ENCODE data around the gene ZAR1. TPM values are rescaled to one million over a fixed set of nuclear protein-coding genes. Genes with fewer than 3 reads are reported as not detected.

Gene ZAR1
- total and polyA plus RNA-seq, 9 of the 15 experiments (the other 6 are each of a cell fraction or from before 2014, with no cell fraction given): 0.07 to 0.84 (median 0.28) TPM; not detected in 1

DNA sequence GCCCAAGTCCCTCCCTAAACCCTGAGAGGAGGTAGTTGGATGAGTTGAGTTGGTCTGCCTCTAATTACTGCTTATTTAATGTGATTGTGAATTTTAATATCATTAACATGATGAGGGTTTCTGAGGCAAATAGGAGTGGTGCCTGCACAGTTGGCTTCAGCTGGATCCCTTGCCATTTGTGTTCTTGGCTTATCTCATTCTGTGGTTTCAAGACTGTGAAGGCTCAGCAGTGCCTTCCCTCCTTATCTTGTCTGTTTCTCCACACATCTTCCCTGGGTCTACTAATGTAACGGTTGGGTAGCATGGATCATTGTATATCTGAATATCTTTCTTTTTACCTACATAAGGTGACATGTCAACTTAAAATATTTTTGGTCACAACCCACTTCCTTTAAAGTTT lies 8.5 kb upstream of the ZAR1 start (continued):
- TF ChIP-seq BDP1 (IDR thresholded peaks at IDR 0.05; ENCODE audit: insufficient read depth, insufficient read length): no peak
- TF ChIP-seq, protein P1, sequence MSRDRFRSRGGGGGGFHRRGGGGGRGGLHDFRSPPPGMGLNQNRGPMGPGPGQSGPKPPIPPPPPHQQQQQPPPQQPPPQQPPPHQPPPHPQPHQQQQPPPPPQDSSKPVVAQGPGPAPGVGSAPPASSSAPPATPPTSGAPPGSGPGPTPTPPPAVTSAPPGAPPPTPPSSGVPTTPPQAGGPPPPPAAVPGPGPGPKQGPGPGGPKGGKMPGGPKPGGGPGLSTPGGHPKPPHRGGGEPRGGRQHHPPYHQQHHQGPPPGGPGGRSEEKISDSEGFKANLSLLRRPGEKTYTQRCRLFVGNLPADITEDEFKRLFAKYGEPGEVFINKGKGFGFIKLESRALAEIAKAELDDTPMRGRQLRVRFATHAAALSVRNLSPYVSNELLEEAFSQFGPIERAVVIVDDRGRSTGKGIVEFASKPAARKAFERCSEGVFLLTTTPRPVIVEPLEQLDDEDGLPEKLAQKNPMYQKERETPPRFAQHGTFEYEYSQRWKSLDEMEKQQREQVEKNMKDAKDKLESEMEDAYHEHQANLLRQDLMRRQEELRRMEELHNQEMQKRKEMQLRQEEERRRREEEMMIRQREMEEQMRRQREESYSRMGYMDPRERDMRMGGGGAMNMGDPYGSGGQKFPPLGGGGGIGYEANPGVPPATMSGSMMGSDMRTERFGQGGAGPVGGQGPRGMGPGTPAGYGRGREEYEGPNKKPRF (IDR thresholded peaks at IDR 0.05; ENCODE audit: low read depth, low read length): no peak
- TF ChIP-seq EP300 (IDR thresholded peaks at IDR 0.05; ENCODE audit: low read length): peak; percentile 83
- TF ChIP-seq SREBF2 (CRISPR knock-in tag; IDR thresholded peaks at IDR 0.05): no peak
- TF ChIP-seq ATF7 (IDR thresholded peaks at IDR 0.05): 0 out of 2 replicates have a peak, but pooled peaks have one; percentile 21
- TF ChIP-seq EGR1 (conservative IDR thresholded peaks at IDR 0.05): no peak
- TF ChIP-seq TSC22D4 (tag; IDR thresholded peaks at IDR 0.05): no peak
- no peak for TF ChIP-seq ZNF77 (CRISPR knock-in tag; IDR thresholded peaks at IDR 0.05)
- TF ChIP-seq JUND (IDR thresholded peaks at IDR 0.05; ENCODE audit: borderline replicate concordance, low read depth, low read length): peak; percentile 58; the same call in 1 of the 2 replicates
- TF ChIP-seq JUND (tag; IDR thresholded peaks at IDR 0.05; ENCODE audit: borderline replicate concordance, low read depth, low read length): no peak; the same call in 2 of the 3 replicates
- no peak for TF ChIP-seq HNRNPL (IDR thresholded peaks at IDR 0.05; ENCODE audit: low read depth, low read length)
- no peak for TF ChIP-seq SMARCB1 (IDR thresholded peaks at IDR 0.05; ENCODE audit: insufficient read length, low read depth)
- peak; percentile 76; the same call in 1 of the 2 replicates for TF ChIP-seq ZEB2 (IDR thresholded peaks at IDR 0.05)
- TF ChIP-seq, protein P2, sequence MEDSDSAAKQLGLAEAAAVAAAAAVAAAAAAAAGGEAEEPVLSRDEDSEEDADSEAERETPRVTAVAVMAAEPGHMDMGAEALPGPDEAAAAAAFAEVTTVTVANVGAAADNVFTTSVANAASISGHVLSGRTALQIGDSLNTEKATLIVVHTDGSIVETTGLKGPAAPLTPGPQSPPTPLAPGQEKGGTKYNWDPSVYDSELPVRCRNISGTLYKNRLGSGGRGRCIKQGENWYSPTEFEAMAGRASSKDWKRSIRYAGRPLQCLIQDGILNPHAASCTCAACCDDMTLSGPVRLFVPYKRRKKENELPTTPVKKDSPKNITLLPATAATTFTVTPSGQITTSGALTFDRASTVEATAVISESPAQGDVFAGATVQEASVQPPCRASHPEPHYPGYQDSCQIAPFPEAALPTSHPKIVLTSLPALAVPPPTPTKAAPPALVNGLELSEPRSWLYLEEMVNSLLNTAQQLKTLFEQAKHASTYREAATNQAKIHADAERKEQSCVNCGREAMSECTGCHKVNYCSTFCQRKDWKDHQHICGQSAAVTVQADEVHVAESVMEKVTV (CRISPR knock-in tag; IDR thresholded peaks at IDR 0.05): no peak
- TF ChIP-seq GATA2 (CRISPR knock-in tag; IDR thresholded peaks at IDR 0.05): 0 out of 2 replicates have a peak, but pooled peaks have one; percentile 37
- peak; percentile 86 for TF ChIP-seq DPF2 (IDR thresholded peaks at IDR 0.05)
- no peak for TF ChIP-seq MAFK (IDR thresholded peaks at IDR 0.05; ENCODE audit: low read length)
- peak; percentile 34; the same call in 1 of the 2 replicates for TF ChIP-seq FOXM1 (IDR thresholded peaks at IDR 0.05; ENCODE audit: low read depth)
- no peak for TF ChIP-seq FOXM1 (CRISPR knock-in tag; IDR thresholded peaks at IDR 0.05; ENCODE audit: low read depth)
- TF ChIP-seq NFIC (IDR thresholded peaks at IDR 0.05): peak; percentile 44
- TF ChIP-seq SMARCA4 (IDR thresholded peaks at IDR 0.05): peak; percentile 87
- TF ChIP-seq CBFB (CRISPR knock-in tag; IDR thresholded peaks at IDR 0.05): no peak
- TF ChIP-seq ZFP30 (CRISPR knock-in tag; IDR thresholded peaks at IDR 0.05; ENCODE audit: borderline replicate concordance): no peak
- TF ChIP-seq, protein P3, sequence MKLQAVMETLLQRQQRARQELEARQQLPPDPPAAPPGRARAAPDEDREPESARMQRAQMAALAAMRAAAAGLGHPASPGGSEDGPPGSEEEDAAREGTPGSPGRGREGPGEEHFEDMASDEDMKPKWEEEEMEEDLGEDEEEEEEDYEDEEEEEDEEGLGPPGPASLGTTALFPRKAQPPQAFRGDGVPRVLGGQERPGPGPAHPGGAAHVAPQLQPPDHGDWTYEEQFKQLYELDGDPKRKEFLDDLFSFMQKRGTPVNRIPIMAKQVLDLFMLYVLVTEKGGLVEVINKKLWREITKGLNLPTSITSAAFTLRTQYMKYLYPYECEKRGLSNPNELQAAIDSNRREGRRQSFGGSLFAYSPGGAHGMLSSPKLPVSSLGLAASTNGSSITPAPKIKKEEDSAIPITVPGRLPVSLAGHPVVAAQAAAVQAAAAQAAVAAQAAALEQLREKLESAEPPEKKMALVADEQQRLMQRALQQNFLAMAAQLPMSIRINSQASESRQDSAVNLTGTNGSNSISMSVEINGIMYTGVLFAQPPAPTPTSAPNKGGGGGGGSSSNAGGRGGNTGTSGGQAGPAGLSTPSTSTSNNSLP (IDR thresholded peaks at IDR 0.05; ENCODE audit: borderline replicate concordance, low read depth, low read length): no peak
- TF ChIP-seq ESRRA (IDR thresholded peaks at IDR 0.05; ENCODE audit: borderline replicate concordance, low read depth): peak; percentile 79; the same call in 1 of the 2 replicates
- no peak for TF ChIP-seq ZNF282 (CRISPR knock-in tag; IDR thresholded peaks at IDR 0.05)

All from K562 (cell line).